ENCODE data around the gene KCNA5.

The KCNA5 gene

GRCh38 chr12:5027046-5027821, 16.4 kb upstream of the KCNA5 start:
- in situ Hi-C loops (cut with MboI; ENCODE audit: low sequenced_read_pairs), result no loop called here

- in situ Hi-C loops (cut with MboI; ENCODE audit: low sequenced_read_pairs), result no loop called here
These were observed 13.6 kb upstream of the KCNA5 start for GRCh38 chr12:5030066-5030465.

GRCh38 chr12:5031242-5031641, 12.4 kb upstream of the KCNA5 start:
- in situ Hi-C loops (cut with MboI; ENCODE audit: low sequenced_read_pairs), result no loop called here

- in situ Hi-C loops (cut with MboI; ENCODE audit: low sequenced_read_pairs), result no loop called here
These were observed 11.7 kb upstream of the KCNA5 start for GRCh38 chr12:5031958-5032357.

GRCh38 chr12:5032821-5033220, 10.9 kb upstream of the KCNA5 start:
- in situ Hi-C loops (cut with MboI; ENCODE audit: low sequenced_read_pairs), result no loop called here

GRCh38 chr12:5033883-5034282, 9.8 kb upstream of the KCNA5 start:
- in situ Hi-C loops (cut with MboI; ENCODE audit: low sequenced_read_pairs), result no loop called here

GRCh38 chr12:5034603-5035002, 9.1 kb upstream of the KCNA5 start:
- in situ Hi-C loops (cut with MboI; ENCODE audit: low sequenced_read_pairs), result no loop called here

- in situ Hi-C loops (cut with MboI; ENCODE audit: low sequenced_read_pairs), result no loop called here
These were observed 8.1 kb upstream of the KCNA5 start for GRCh38 chr12:5035618-5036017.

GRCh38 chr12:5036031-5036430, 7.6 kb upstream of the KCNA5 start:
- in situ Hi-C loops (cut with MboI; ENCODE audit: low sequenced_read_pairs), result no loop called here

- in situ Hi-C loops (cut with MboI; ENCODE audit: low sequenced_read_pairs), result no loop called here
These were observed 5.8 kb upstream of the KCNA5 start for GRCh38 chr12:5037795-5038357.

- in situ Hi-C loops (cut with MboI; ENCODE audit: low sequenced_read_pairs), result no loop called here
These were observed 4.8 kb upstream of the KCNA5 start for GRCh38 chr12:5038781-5039311.

GRCh38 chr12:5039815-5040214, 3.9 kb upstream of the KCNA5 start:
- in situ Hi-C loops (cut with MboI; ENCODE audit: low sequenced_read_pairs), result no loop called here

GRCh38 chr12:5040368-5040767, 3.3 kb upstream of the KCNA5 start:
- in situ Hi-C loops (cut with MboI; ENCODE audit: low sequenced_read_pairs), result no loop called here

- in situ Hi-C loops (cut with MboI; ENCODE audit: low sequenced_read_pairs), result no loop called here
These were observed 979 bp downstream of the KCNA5 start for GRCh38 chr12:5044420-5045295.

GRCh38 chr12:5047094-5047493, 3.4 kb downstream of the KCNA5 start:
- in situ Hi-C loops (cut with MboI; ENCODE audit: low sequenced_read_pairs), result no loop called here

GRCh38 chr12:5047729-5048128, 4.0 kb downstream of the KCNA5 start:
- in situ Hi-C loops (cut with MboI; ENCODE audit: low sequenced_read_pairs), result no loop called here

GRCh38 chr12:5050542-5050941, 6.9 kb downstream of the KCNA5 start:
- in situ Hi-C loops (cut with MboI; ENCODE audit: low sequenced_read_pairs), result no loop called here

- in situ Hi-C loops (cut with MboI; ENCODE audit: low sequenced_read_pairs), result no loop called here
These were observed 7.7 kb downstream of the KCNA5 start for GRCh38 chr12:5051334-5051733.

- in situ Hi-C loops (cut with MboI; ENCODE audit: low sequenced_read_pairs), result no loop called here
These were observed 8.2 kb downstream of the KCNA5 start for GRCh38 chr12:5051913-5052312.

- in situ Hi-C loops (cut with MboI; ENCODE audit: low sequenced_read_pairs), result no loop called here
These were observed 8.7 kb downstream of the KCNA5 start for GRCh38 chr12:5052348-5052747.

- in situ Hi-C loops (cut with MboI; ENCODE audit: low sequenced_read_pairs), result no loop called here
These were observed 15.7 kb downstream of the KCNA5 start for GRCh38 chr12:5059358-5059757.

GRCh38 chr12:5060958-5061357, 17.3 kb downstream of the KCNA5 start:
- in situ Hi-C loops (cut with MboI; ENCODE audit: low sequenced_read_pairs), result no loop called here
